H1 (cell line): ENCODE measurements around the gene PEX14. TPM values are rescaled to one million over a fixed set of nuclear protein-coding genes. Genes with fewer than 3 reads are reported as not detected.

Experiments used
- CTCF ChIA-PET: fragments of 300-600 bp; sonication (Branson Sonifier 250); formaldehyde crosslinking; loops from one replicate; lab custom pipeline; 2021; ENCODE audit not compliant: partially characterized antibody; lab: Charles Lee
- POLR2A ChIA-PET: fragments of 300-600 bp; sonication (Branson Sonifier 250); formaldehyde crosslinking; loops from one replicate; lab custom pipeline; 2021; ENCODE audit warnings: inconsistent platforms; ENCODE audit not compliant: partially characterized antibody; lab: Charles Lee
- DNase-seq, 2 experiments: peaks; one replicate each; pipeline versions ENCODE4 v3.0.0 to v3.0.0-alpha.2; 2010 to 2022; ENCODE audit warnings: low spot score in 2 of 2, low read depth in 1 of 2, mixed read lengths in 1 of 2
- FAIRE-seq: peaks from 2 replicates; lab custom pipeline; 2011; peaks lifted over from hg19 to GRCh38; lab: Jason Lieb, UNC
- H2AFZ ChIP-seq: 2 replicates; pipeline ENCODE4 v1.8.1; 2012; ENCODE audit warnings: low read length, inconsistent platforms
- H2AK5ac ChIP-seq: 2 replicates; pipeline ENCODE4 v1.6.1; 2013; ENCODE audit warnings: low read depth, low read length
- H2BK120ac ChIP-seq: replicated peaks from 2 replicates; pipeline ENCODE3; 2013; ENCODE audit warnings: low read depth, low read length, inconsistent platforms
- H2BK12ac ChIP-seq: 2 replicates; pipeline ENCODE4 v1.6.1; 2013; ENCODE audit warnings: low read depth, low read length
- H2BK15ac ChIP-seq: 2 replicates; pipeline ENCODE4 v1.6.1; 2013; ENCODE audit warnings: low read length
- H2BK20ac ChIP-seq: 2 replicates; pipeline ENCODE4 v1.6.1; 2013; ENCODE audit warnings: low read length
- H2BK5ac ChIP-seq: 2 replicates; pipeline ENCODE4 v1.6.1; 2013; ENCODE audit warnings: low read depth, low read length
- H3K14ac ChIP-seq: 2 replicates; pipeline ENCODE4 v1.6.1; 2013; ENCODE audit warnings: inconsistent platforms; ENCODE audit not compliant: insufficient read length
- H3K18ac ChIP-seq: 2 replicates; pipeline ENCODE4 v1.6.1; 2013; ENCODE audit warnings: low read length; ENCODE audit errors: extremely low read depth
- H3K23ac ChIP-seq: 2 replicates; pipeline ENCODE4 v1.6.1; 2013; ENCODE audit warnings: inconsistent platforms; ENCODE audit not compliant: insufficient read length
- H3K23me2 ChIP-seq: 2 replicates; pipeline ENCODE4 v1.6.1; 2013; ENCODE audit warnings: low read depth, low read length
- H3K27ac ChIP-seq: 2 replicates; pipeline ENCODE4 v1.6.1; 2011; ENCODE audit warnings: low read depth, low read length, inconsistent platforms
- H3K27me3 ChIP-seq, 4 experiments: replicated peaks in 1 of 4; 1 replicate in 1 of 4; 2 replicates in 3 of 4; pipeline versions ENCODE4 v1.6.1 to v1.8.1; 2011 to 2013; ENCODE audit warnings: low read length in 3 of 4, mild to moderate bottlenecking in 3 of 4, inconsistent platforms in 2 of 4, mixed read lengths in 2 of 4, moderate library complexity in 1 of 4; ENCODE audit not compliant: control insufficient read depth in 3 of 4, insufficient read depth in 3 of 4; ENCODE audit errors: extremely low read depth in 1 of 4
- H3K36me3 ChIP-seq, 4 experiments: 2 replicates each; pipeline versions ENCODE4 v1.6.1 to v1.8.1; 2011 to 2013; ENCODE audit warnings: mild to moderate bottlenecking in 4 of 4, low read length in 3 of 4, moderate library complexity in 2 of 4, control low read depth in 1 of 4, inconsistent platforms in 1 of 4; ENCODE audit not compliant: insufficient read depth in 4 of 4, control insufficient read depth in 2 of 4
- H3K4ac ChIP-seq: replicated peaks from 2 replicates; pipeline ENCODE3; 2013; ENCODE audit warnings: low read length, low read depth, mixed read lengths, inconsistent platforms; ENCODE audit not compliant: insufficient read length
- H3K4me1 ChIP-seq, 4 experiments: replicated peaks in 1 of 4; 1 replicate in 1 of 4; 2 replicates in 3 of 4; pipeline versions ENCODE4 v1.6.1 to v1.8.1; 2011 to 2013; ENCODE audit warnings: low read length in 3 of 4, inconsistent platforms in 2 of 4, mixed read lengths in 1 of 4; ENCODE audit not compliant: insufficient read depth in 4 of 4, control insufficient read depth in 3 of 4
- H3K4me2 ChIP-seq, 2 experiments: 2 replicates each; pipeline versions ENCODE4 v1.6.1 to v1.8.1; 2011 to 2013; ENCODE audit warnings: low read depth in 2 of 2, low read length in 2 of 2, control low read depth in 1 of 2, inconsistent platforms in 1 of 2, mild to moderate bottlenecking in 1 of 2; ENCODE audit not compliant: insufficient read depth in 1 of 2
- H3K4me3 ChIP-seq, 4 experiments: fragments of 200-600, 300-600 bp in 1 of 4; sonication (generic), shearing (Covaris generic), sonication (Bioruptor Twin) in 1 of 4; 2 replicates each; pipeline versions ENCODE4 v1.5.1 to v1.8.1; 2011 to 2016; ENCODE audit warnings: low read length in 4 of 4, low read depth in 3 of 4, control low read depth in 2 of 4, inconsistent platforms in 2 of 4, mild to moderate bottlenecking in 2 of 4, mixed read lengths in 1 of 4, moderate library complexity in 1 of 4; ENCODE audit not compliant: insufficient read depth in 2 of 4; ENCODE audit errors: extremely low read depth in 1 of 4
- H3K56ac ChIP-seq: replicated peaks from 2 replicates; pipeline ENCODE3; 2013; ENCODE audit warnings: low read depth, mild to moderate bottlenecking, mixed read lengths, low read length, inconsistent platforms; ENCODE audit not compliant: insufficient read length
- H3K79me1 ChIP-seq: 2 replicates; pipeline ENCODE4 v1.6.1; 2013; ENCODE audit warnings: low read depth, low read length, control low read depth
- H3K79me2 ChIP-seq, 2 experiments: 2 replicates each; pipeline versions ENCODE4 v1.6.1 to v1.8.1; 2012 to 2013; ENCODE audit warnings: low read length in 2 of 2, mild to moderate bottlenecking in 2 of 2, inconsistent platforms in 1 of 2; ENCODE audit not compliant: insufficient read depth in 2 of 2, control insufficient read depth in 1 of 2
- H3K9ac ChIP-seq, 4 experiments: replicated peaks in 1 of 4; 1 replicate in 1 of 4; 2 replicates in 3 of 4; pipeline versions ENCODE4 v1.6.1 to v1.8.1; 2011 to 2013; ENCODE audit warnings: low read depth in 3 of 4, low read length in 3 of 4, control low read depth in 2 of 4, mild to moderate bottlenecking in 2 of 4, moderate library complexity in 2 of 4, inconsistent platforms in 1 of 4; ENCODE audit errors: extremely low read depth in 1 of 4
- H3K9me3 ChIP-seq, 2 experiments: 2 replicates each; pipeline versions ENCODE4 v1.6.1 to v1.8.1; 2012 to 2013; ENCODE audit warnings: mild to moderate bottlenecking in 2 of 2, moderate library complexity in 2 of 2, control low read depth in 1 of 2, inconsistent platforms in 1 of 2, low read depth in 1 of 2, low read length in 1 of 2, mixed read lengths in 1 of 2; ENCODE audit not compliant: insufficient read depth in 2 of 2
- H4K20me1 ChIP-seq, 2 experiments: replicated peaks in 1 of 2; 2 replicates each; pipeline versions ENCODE3 to v1.8.1; 2011 to 2013; ENCODE audit warnings: inconsistent platforms in 2 of 2, low read length in 2 of 2, mild to moderate bottlenecking in 1 of 2; ENCODE audit not compliant: insufficient read depth in 2 of 2, control insufficient read depth in 1 of 2
- H4K5ac ChIP-seq: 2 replicates; pipeline ENCODE4 v1.6.1; 2013; ENCODE audit warnings: low read length, low read depth, mixed read lengths, inconsistent platforms; ENCODE audit not compliant: insufficient read length
- H4K8ac ChIP-seq: 2 replicates; pipeline ENCODE4 v1.8.0; 2013; ENCODE audit warnings: mild to moderate bottlenecking, moderate library complexity, low read length, inconsistent platforms; ENCODE audit not compliant: insufficient read depth; ENCODE audit errors: extremely low read depth
- H4K91ac ChIP-seq: replicated peaks from 2 replicates; pipeline ENCODE3; 2013; ENCODE audit warnings: low read length, mixed read lengths, inconsistent platforms; ENCODE audit not compliant: insufficient read length
- EGR1 ChIP-seq: IDR thresholded peaks from 2 replicates; pipeline ENCODE4 v1.6.1; 2011; ENCODE audit warnings: low read depth, low read length, borderline replicate concordance
- EP300 ChIP-seq, 2 experiments: IDR thresholded peaks; 1 replicate in 1 of 2; 2 replicates in 1 of 2; pipeline ENCODE4 v1.6.1; 2011 to 2012; ENCODE audit warnings: low read depth in 2 of 2, low read length in 2 of 2, mild to moderate bottlenecking in 2 of 2, borderline replicate concordance in 1 of 2, inconsistent platforms in 1 of 2, moderate library complexity in 1 of 2
- GTF2F1 ChIP-seq: IDR thresholded peaks from 2 replicates; pipeline ENCODE4 v1.6.1; 2012; ENCODE audit warnings: low read depth, low read length, improper control_type of control experiment, borderline replicate concordance
- HDAC6 ChIP-seq: IDR thresholded peaks from one replicate; pipeline ENCODE4 v1.7.1; 2012; ENCODE audit warnings: low read depth, mild to moderate bottlenecking, inconsistent platforms, low read length, moderate library complexity
- KDM4A ChIP-seq: IDR thresholded peaks from one replicate; pipeline ENCODE4 v1.7.1; 2012; ENCODE audit warnings: low read depth, mild to moderate bottlenecking, moderate library complexity, low read length, inconsistent platforms; ENCODE audit not compliant: severe bottlenecking
- MAX ChIP-seq: IDR thresholded peaks from 2 replicates; pipeline ENCODE4 v1.6.1; 2012; ENCODE audit warnings: inconsistent platforms
- NANOG ChIP-seq: IDR thresholded peaks from 2 replicates; pipeline ENCODE4 v1.6.1; 2011; ENCODE audit warnings: low read length, low read depth, mild to moderate bottlenecking, inconsistent platforms; ENCODE audit not compliant: insufficient read depth, poor library complexity, severe bottlenecking
- NRF1 ChIP-seq: IDR thresholded peaks from 2 replicates; pipeline ENCODE4 v1.6.1; 2011; ENCODE audit warnings: mild to moderate bottlenecking, low read depth, low read length, improper control_type of control experiment
- RBBP5 ChIP-seq: IDR thresholded peaks from 2 replicates; pipeline ENCODE4 v1.7.1; 2012; ENCODE audit warnings: low read depth, mild to moderate bottlenecking, inconsistent platforms, low read length, moderate library complexity, borderline replicate concordance
- SIX5 ChIP-seq: IDR thresholded peaks from 2 replicates; pipeline ENCODE4 v1.6.1; 2011; ENCODE audit warnings: mild to moderate bottlenecking, low read depth, low read length
- TAF7 ChIP-seq: optimal IDR thresholded peaks from 2 replicates; pipeline ENCODE3; 2011; ENCODE audit warnings: low read depth, mild to moderate bottlenecking, inconsistent platforms, low read length, moderate library complexity, borderline replicate concordance
- TBP ChIP-seq: IDR thresholded peaks from 2 replicates; pipeline ENCODE4 v1.6.1; 2011; ENCODE audit warnings: low read depth, low read length, improper control_type of control experiment
- TCF12 ChIP-seq: IDR thresholded peaks from 2 replicates; pipeline ENCODE4 v1.6.1; 2011; ENCODE audit warnings: low read depth, mild to moderate bottlenecking, low read length
- WGBS, 2 experiments: shearing (Covaris generic) in 1 of 2; methylation state at CpG; one replicate each; pipeline versions ENCODE4 v1.1.6 to v1.1.7; 2013 to 2015; ENCODE audit warnings: low lambda C conversion rate in 2 of 2, mixed read lengths in 2 of 2, inconsistent platforms in 1 of 2, low coverage in 1 of 2, missing lambda C conversion rate in 1 of 2; ENCODE audit not compliant: insufficient replicate concordance in 2 of 2, insufficient coverage in 1 of 2, insufficient read length in 1 of 2; ENCODE audit errors: extremely low coverage in 1 of 2, missing lambda C conversion rate in 1 of 2; 5-methylcytosine and 5-hydroxymethylcytosine counted together
- polyA plus RNA-seq, 7 experiments: library from polyadenylated mRNA; depleted of rRNA in 3 of 7; stranded (reverse) in 5 of 7; unstranded in 2 of 7; fragments of >200 nt in 5 of 7; fragments of 200-250 nt in 2 of 7; gene quantifications; 1 replicate in 5 of 7; 2 replicates in 1 of 7; 4 replicates in 1 of 7; pipeline versions ENCODE4 v1.2.1 to v1.2.3, GENCODE V29; 2011 to 2013; ENCODE audit warnings: missing spikeins in 2 of 7, mixed read lengths in 2 of 7
- total RNA-seq: library from RNA; stranded (reverse); fragmentation: NEBNext Ultra II Directional; extraction: Animal tissue kit (Norgen Biotek cat#: 25700); gene quantifications from 2 replicates; pipeline ENCODE4 v1.2.1, GENCODE V29; 2021

The PEX14 gene
- total and polyA plus RNA-seq, 2 of the 8 experiments (the other 6 are each of a cell fraction or from before 2014, with no cell fraction given) = 13.0 to 19.8 TPM

- Histone ChIP-seq H3K18ac (no peak overlapping the region), H3K23ac (no peak overlapping the region), H4K5ac (no peak overlapping the region), H4K20me1 (peaks cover 0 to 17% of the 10 kb centered on the region in 2 experiments), H3K14ac (no peak overlapping the region), H3K79me1 (no peaks in the 10 kb centered on the region; the same call in 1 of the 2 replicates), H3K4me1 (peaks cover 0 to 7% (median 4%) of the 10 kb centered on the region in 4 experiments; a peak in 3 of 7 replicates), H3K23me2 (peaks cover 12% of the 10 kb centered on the region), H2BK120ac (no peak overlapping the region), H3K36me3 (peaks cover 0 to 4% (median 2%) of the 10 kb centered on the region in 4 experiments; a peak in 5 of 8 replicates), H3K27me3 (peaks cover 0 to 2% (median 0%) of the 10 kb centered on the region in 4 experiments; a peak in 1 of 7 replicates), H2AK5ac (no peak overlapping the region), H2BK20ac (no peak overlapping the region), H3K56ac (no peak overlapping the region), H4K8ac (no peak overlapping the region), H3K27ac (no peak overlapping the region), H3K4ac (no peak overlapping the region), H3K4me2 (no peak overlapping the region), H2BK12ac (no peak overlapping the region), H2BK15ac (no peak overlapping the region), H3K9me3 (no peaks in the 10 kb centered on the region), H2AFZ (no peak overlapping the region), H2BK5ac (no peak overlapping the region), H4K91ac (no peak overlapping the region), H3K4me3 (no peak overlapping the region), H3K79me2 (no peaks in the 10 kb centered on the region), H3K9ac (no peak overlapping the region)
- ChIA-PET CTCF (no interaction called here), POLR2A (no interaction called here)
- FAIRE-seq (no peak), DNase-seq (no peak)
- whole genome bisulfite sequencing, 2 experiments = 89% methylated on average over 12 of the region's 19 CpGs; no CpG with 5 or more reads in 1 of the 2 experiments
- TF ChIP-seq RBBP5 = no peak
- no peak for TF ChIP-seq NANOG
- TF ChIP-seq NRF1 = no peak
- no peak for TF ChIP-seq TCF12
- no peak for TF ChIP-seq MAX
- no peak for TF ChIP-seq TAF7
- TF ChIP-seq EP300 (IDR thresholded peaks at IDR 0.05; ENCODE audit: borderline replicate concordance in 1 of 2, low read depth in 2 of 2, low read length in 2 of 2) = no peak
- TF ChIP-seq TBP = no peak
- no peak for TF ChIP-seq GTF2F1
- no peak for TF ChIP-seq EGR1
- TF ChIP-seq HDAC6 = no peak
- no peak for TF ChIP-seq KDM4A
- TF ChIP-seq SIX5 = no peak
Observed at GRCh38 chr1:10658396-10659066, 183.8 kb downstream of the PEX14 start.
